Measurements from ENCODE around the gene MAGEL2. TPM values are rescaled to one million over a fixed set of nuclear protein-coding genes. Genes with fewer than 3 reads are reported as not detected.

MAGEL2 gene
- total RNA-seq, 1 experiment from 2014 or later, result not detected

GRCh38 chr15:23663232-23663631 lies 15.6 kb upstream of the MAGEL2 start:
- H3K27ac ChIP-seq (ENCODE audit: low read depth, low read length, poor library complexity, severe bottlenecking), result no peak overlapping the region
- POLR2A ChIA-PET (ENCODE audit: low non-redundant PET), result no interaction called here
- no TSS peak for BruUV-seq (replicated peaks)
- intact Hi-C loops (cut with micrococcal nuclease; ENCODE audit: unreplicated experiment), result no loop called here
- CTCF ChIA-PET, result no interaction called here
- no peak overlapping the region for H3K4me3 ChIP-seq (ENCODE audit: low read depth, low read length, poor library complexity, severe bottlenecking)
- TF ChIP-seq CTCF (conservative IDR thresholded peaks at IDR 0.05; ENCODE audit: low read depth, low read length) (no peak), EZH2 (IDR thresholded peaks at IDR 0.05; ENCODE audit: borderline replicate concordance, low read depth, low read length, poor library complexity, severe bottlenecking) (no peak)
- no peaks in the 10 kb centered on the region for H3K27me3 ChIP-seq (replicated peaks; ENCODE audit: insufficient read depth, low read depth, low read length, poor library complexity)
- H3K9me3 ChIP-seq (ENCODE audit: low read depth, low read length, poor library complexity, severe bottlenecking), result peaks cover 42% of the 10 kb centered on the region
- H3K36me3 ChIP-seq (ENCODE audit: insufficient read depth, low read length, poor library complexity, severe bottlenecking), result no peaks in the 10 kb centered on the region
- H3K4me1 ChIP-seq (ENCODE audit: insufficient read depth, low read length, poor library complexity, severe bottlenecking), result no peaks in the 10 kb centered on the region
- DNase-seq (ENCODE audit: low spot score), result no peak

- ChIA-PET CTCF (no interaction called here), POLR2A (ENCODE audit: low non-redundant PET) (no interaction called here)
- H3K36me3 ChIP-seq (ENCODE audit: insufficient read depth, low read length, poor library complexity, severe bottlenecking), result no peaks in the 10 kb centered on the region
- intact Hi-C loops (cut with micrococcal nuclease; ENCODE audit: unreplicated experiment), result loop anchor here (10.0 kb wide), 1 partner anchor 206 kb away; no protein-coding TSS in a partner anchor
- H3K4me3 ChIP-seq (ENCODE audit: low read depth, low read length, poor library complexity, severe bottlenecking), result no peak overlapping the region
- TF ChIP-seq EZH2 (IDR thresholded peaks at IDR 0.05; ENCODE audit: borderline replicate concordance, low read depth, low read length, poor library complexity, severe bottlenecking) (no peak), CTCF (conservative IDR thresholded peaks at IDR 0.05; ENCODE audit: low read depth, low read length) (peak; percentile 59)
- H3K27me3 ChIP-seq (replicated peaks; ENCODE audit: insufficient read depth, low read depth, low read length, poor library complexity), result no peaks in the 10 kb centered on the region
- no TSS peak for BruUV-seq (replicated peaks)
- H3K9me3 ChIP-seq (ENCODE audit: low read depth, low read length, poor library complexity, severe bottlenecking), result peaks cover 4% of the 10 kb centered on the region
- peak; percentile 17 for DNase-seq (ENCODE audit: low spot score)
- H3K4me1 ChIP-seq (ENCODE audit: insufficient read depth, low read length, poor library complexity, severe bottlenecking), result no peaks in the 10 kb centered on the region
- no peak overlapping the region for H3K27ac ChIP-seq (ENCODE audit: low read depth, low read length, poor library complexity, severe bottlenecking)
Observed at GRCh38 chr15:23648920-23649515, 1.4 kb upstream of the MAGEL2 start.

GRCh38 chr15:23647001-23647295 lies 719 bp downstream of the MAGEL2 start:
- Histone ChIP-seq H3K4me3 (ENCODE audit: low read depth, low read length, poor library complexity, severe bottlenecking) (no peak overlapping the region), H3K4me1 (ENCODE audit: insufficient read depth, low read length, poor library complexity, severe bottlenecking) (no peaks in the 10 kb centered on the region), H3K27me3 (replicated peaks; ENCODE audit: insufficient read depth, low read depth, low read length, poor library complexity) (no peaks in the 10 kb centered on the region), H3K36me3 (ENCODE audit: insufficient read depth, low read length, poor library complexity, severe bottlenecking) (no peaks in the 10 kb centered on the region), H3K9me3 (ENCODE audit: low read depth, low read length, poor library complexity, severe bottlenecking) (peaks cover 4% of the 10 kb centered on the region), H3K27ac (ENCODE audit: low read depth, low read length, poor library complexity, severe bottlenecking) (no peak overlapping the region)
- ChIA-PET CTCF (no interaction called here), POLR2A (ENCODE audit: low non-redundant PET) (no interaction called here)
- TF ChIP-seq CTCF (conservative IDR thresholded peaks at IDR 0.05; ENCODE audit: low read depth, low read length) (no peak), EZH2 (IDR thresholded peaks at IDR 0.05; ENCODE audit: borderline replicate concordance, low read depth, low read length, poor library complexity, severe bottlenecking) (no peak)
- DNase-seq (ENCODE audit: low spot score), result no peak
- BruUV-seq (replicated peaks), result no TSS peak
- intact Hi-C loops (cut with micrococcal nuclease; ENCODE audit: unreplicated experiment), result loop anchor here (10.0 kb wide), 1 partner anchor 208 kb away; no protein-coding TSS in a partner anchor

Data from A673 (cell line).